Stimulated activated CD8-positive, alpha-beta memory T cell treated with anti-CD3 and anti-CD28 coated beads, Interleukin-7, amount 100 ng/mL, for 48 hours (primary cell): ENCODE measurements around the gene AFF3.
"Not testable (repeated sequence)": the region's sequence is repeated elsewhere in the genome, so short reads cannot be mapped to it uniquely, and the experiment has no call there.

Experiments used
- DNase-seq, 2 donors: peaks; one replicate each; pipeline ENCODE4 v3.0.0-alpha.2; 2020; ENCODE audit warnings: low read depth in 1 of 2; ENCODE audit errors: extremely low read depth in 1 of 2

AFF3 gene

DNA sequence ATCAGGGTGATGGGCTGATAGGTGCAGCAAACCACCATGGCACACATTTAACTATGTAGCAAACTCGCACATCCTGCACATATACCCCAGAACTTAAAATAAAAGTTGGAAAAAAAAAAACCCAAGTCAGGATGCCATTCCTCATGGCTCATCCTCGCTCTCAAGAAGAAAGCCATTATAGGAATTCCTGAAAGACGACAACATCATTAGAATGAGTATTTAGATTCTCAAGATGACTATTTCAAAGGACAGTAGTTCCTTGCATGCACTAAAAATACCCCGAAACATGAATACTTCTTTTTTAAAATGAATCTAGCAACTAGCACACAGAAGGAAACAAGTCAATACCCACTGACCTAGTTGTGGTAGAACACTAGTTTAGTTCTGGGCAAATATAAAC is 366.8 kb downstream of the AFF3 start:
- no peak for DNase-seq

DNA sequence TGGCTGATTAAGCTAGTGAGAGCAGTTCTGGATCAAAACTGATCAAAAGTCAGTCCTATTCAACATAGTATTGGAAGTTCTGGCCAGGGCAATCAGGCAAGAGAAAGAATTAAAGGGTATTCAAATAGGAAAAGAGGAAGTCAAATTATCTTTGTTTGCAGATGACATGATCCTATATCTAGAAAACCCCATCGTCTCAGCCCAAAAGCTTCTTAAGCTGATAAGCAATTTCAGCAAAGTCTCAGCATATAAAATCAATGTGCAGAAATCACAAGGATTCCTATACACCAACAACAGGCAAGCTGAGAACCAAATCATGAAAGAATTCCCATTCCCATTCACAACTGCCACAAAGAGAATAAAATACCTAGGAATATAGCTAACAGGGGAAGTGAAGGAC is 368.7 kb downstream of the AFF3 start:
- DNase-seq = not testable (repeated sequence)

DNA sequence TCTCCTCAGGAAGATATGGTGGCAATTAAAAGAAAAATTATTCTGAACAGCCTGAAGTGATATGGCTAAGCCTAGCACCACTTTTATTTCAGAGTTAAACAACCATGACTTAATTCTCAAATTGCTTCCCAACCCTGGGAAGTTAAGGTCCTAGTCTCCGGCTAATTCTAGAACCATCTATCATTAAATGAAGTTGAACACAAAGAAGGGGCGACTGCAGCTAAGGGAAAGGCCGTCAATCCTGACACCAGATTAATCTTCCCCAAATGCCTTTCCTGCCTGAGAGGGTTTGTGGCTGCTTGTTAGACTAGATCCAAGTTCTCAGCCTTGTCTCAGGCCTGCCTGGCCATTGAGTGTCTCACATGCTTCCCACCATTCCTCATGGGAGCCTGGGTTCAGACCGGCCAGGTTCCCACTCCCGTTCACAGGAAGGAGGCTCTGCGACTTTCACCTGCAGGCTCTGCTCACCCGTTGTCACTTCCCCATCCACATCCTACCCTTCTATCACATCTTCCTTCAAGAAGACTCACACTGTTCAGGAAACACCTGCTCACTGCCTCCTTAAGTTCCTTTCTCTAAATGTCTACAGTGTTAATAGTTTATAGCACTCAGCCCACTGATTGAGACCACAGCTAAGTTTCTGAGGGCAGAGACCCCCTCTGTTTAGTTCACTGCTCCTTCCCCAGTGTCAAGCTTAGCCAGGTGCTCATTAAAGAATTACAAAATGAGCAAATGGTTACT is 369.6 kb downstream of the AFF3 start:
- DNase-seq = no peak

DNA sequence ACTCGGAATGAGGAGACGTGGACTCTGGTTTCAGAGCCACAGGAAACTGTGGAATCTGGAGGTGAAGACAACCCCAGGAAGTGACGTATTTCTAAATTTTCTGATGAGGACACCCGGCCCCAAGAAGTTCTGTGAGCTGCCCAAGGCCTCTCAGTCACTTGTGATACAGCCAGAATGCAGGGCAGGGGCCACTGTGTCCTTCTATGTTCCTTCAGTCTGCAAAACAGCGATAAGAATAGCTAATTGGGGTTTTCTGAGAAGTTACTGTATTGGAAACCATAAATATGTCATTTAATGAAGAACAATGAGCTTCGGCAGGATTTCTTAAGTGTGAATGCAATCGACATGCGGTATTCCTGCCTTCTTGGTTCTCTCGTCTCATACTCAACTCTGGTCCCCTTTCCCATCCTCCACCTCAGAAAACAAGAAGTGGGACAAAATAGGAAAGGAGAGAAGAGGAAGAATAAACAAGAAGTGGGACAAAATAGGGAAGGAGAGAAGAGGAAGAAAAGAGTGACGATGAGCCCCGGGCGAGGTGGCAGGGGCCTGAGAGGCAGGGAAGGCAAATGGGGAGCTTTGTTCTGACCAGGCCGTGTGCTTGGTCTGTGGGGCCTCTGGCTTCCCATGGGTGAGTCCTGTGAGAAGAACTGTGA is 370.6 kb downstream of the AFF3 start:
- DNase-seq = no peak

DNA sequence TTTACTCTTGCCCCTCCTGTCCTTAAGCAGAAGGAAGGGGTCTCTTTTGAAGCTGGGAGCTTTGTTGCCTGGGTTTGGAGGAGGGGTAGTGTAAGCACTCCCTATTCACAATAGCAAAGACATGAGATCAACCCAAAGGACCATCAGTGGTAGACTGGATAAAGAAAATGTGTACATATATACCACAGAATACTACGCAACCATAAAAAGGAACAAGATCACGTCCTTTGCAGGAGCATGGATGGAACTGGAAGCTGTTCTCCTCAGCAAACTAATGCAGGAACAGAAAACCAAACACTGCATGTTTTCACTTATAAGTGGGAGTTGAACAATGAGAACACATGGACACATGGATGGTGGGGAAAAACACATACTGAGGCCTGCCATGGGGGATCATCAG is 371.5 kb downstream of the AFF3 start:
- DNase-seq = no peak

DNA sequence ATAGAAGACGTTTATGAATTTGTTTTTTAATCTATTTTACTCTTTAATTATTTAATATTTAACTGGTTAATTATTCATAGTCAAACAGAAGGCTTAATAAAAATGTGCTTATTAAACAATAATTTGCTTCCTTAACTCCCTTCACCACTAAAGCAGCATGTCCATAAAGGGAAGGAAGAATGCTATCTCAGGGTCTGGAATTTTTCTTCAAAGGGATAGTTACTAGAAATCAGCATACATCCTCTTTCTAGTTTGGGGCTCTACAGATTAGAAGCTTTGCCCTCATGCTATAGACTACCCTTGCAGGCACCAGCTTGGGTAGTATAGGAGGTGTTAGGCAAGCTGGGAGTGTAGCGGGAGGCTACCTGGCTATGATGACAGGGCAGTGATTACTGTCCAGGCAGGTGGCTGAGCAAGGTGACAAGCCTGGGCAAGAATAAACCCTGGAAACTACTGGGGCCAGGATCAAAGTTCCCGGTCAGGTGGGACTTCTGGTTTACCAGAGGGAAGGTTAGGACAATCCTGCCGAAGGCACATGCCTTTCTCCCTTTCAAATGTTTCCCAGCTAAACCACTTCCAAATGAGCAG is 376.6 kb downstream of the AFF3 start:
- DNase-seq = no peak

DNA sequence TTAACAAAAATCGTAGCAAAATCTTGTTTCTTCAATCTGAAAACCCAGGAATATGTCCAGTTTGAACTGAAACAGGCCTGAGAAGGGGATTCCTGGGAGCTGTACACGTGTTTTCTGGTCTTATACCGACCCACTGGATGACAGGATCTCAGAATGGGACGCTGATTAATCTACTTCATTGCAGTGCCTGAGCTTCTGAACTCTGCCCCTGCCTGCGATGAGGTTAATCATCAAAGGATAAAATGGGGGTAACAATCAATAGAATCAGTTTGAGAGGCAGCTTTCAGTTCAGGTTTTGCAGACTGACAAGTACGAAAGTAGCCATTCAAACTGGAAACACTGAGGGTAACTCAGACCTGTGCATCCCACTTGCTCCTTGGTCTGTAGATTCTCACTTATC is 378.6 kb downstream of the AFF3 start:
- DNase-seq = no peak

DNA sequence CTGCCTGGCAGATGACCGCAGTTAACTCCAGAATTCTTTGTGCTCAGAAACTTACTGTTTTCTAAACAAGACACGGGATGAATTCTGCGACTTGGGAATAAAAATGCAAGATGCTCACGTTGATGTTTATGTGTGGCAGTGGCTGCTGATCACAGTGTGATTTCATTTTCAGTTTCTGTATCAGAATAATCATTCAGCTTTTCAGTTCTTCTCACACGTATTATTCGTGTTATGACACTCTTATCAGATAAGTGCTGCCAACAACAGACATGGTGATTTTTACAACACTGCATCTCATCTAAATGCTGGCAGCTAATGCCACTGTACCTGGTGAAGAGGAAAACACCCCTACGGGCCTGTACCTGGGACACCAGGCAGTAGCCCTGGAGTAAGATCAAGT is 379.7 kb downstream of the AFF3 start:
- no peak for DNase-seq

DNA sequence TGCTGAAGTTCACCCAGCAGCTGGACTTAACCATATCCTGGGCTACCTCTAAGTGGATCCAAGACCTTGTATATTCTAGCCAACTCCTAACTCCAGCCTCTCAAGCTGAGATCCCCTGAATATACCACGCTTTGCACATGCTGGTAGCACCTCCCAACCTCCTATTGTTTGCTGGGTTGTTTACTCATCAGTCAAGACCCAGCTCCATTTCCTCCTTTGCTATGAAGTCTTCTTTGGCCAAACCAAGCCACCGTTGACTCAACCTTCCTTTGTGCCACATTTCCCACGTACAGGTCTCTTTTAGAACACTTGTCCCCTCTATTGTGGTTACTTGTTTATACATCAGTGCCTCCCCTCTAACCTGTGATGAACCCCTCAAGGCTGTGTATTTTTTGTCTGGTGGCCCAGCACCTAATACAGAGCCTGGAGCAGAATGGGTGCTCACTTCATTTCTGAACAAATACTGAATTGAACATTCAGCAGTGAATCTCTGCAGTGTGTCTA is 384.7 kb downstream of the AFF3 start:
- no peak for DNase-seq

DNA sequence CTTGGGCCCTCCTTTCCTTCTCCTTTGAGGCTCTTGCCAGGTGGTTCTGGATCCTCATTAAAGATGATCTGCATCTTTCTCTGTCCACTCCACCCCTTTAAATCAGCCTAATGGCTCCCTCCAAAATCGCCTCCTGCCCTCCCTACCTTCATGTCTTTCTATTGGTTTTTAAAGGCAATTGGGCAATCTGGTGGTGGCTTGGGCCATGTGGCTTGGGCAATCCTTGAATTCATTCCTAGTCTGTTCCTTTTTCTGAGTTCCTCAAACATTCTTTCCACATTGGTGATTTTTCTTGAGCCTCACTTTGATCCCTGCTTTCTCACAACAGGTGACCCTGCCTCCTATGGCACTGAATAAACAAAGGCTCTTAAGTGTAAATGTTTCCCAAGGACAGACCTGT is 386.3 kb downstream of the AFF3 start:
- DNase-seq = no peak

DNA sequence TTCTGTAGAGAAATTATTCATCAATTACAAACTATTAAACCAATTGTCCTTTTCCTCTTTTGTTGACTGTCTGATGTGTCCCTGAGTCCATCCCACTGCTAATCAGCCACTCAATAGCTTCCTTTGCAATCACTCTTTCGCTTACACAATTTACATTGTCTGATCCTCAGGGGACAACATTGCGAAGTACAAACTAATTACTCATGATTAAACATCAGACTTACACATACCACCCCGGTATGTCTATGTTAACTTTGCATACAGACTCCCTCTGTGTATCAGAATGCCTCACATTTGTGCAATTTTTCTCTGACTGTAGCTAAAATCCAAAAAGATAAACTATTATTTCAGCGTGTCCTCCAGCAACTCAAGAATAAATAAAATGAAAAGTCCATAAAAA is 388.2 kb downstream of the AFF3 start:
- no peak for DNase-seq

DNA sequence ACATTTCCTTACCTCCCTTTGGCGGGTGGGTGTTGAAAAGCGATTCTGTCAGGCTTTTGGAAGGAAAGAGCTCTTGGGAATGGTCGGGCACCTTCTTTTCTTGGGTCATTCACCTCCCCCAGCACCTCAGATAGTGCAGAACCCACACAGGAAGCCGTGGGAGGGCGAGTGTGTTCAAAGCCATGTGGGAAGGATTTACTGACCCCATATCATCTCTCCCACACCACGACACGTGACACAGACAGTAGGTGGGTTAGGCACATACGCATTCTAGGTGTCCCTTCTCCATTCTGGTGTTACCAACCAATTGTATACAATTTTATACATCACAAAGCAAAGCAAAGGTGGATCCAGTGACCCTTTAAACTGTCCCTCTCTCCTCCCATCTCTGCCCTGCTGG is 388.9 kb downstream of the AFF3 start:
- DNase-seq = no peak

DNA sequence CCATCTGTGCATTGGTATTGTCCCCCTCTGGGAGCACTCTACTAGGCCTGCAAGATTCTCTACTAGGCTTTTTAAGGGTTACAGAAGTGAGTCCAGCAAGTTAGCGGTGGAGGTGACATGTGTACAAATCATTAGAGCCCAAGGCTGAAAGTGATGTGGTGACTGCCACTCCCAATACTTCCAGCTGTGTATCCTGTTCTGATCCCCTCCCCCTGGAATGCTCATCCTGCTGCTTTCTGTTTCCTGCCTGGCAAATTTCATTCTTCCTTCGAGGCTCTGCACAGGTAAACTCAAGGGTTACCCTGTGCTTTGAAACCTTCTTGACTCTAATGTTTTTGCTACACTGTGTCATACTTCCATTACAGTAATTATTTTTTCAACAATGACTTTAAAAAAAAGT is 394.0 kb downstream of the AFF3 start:
- DNase-seq = no peak

DNA sequence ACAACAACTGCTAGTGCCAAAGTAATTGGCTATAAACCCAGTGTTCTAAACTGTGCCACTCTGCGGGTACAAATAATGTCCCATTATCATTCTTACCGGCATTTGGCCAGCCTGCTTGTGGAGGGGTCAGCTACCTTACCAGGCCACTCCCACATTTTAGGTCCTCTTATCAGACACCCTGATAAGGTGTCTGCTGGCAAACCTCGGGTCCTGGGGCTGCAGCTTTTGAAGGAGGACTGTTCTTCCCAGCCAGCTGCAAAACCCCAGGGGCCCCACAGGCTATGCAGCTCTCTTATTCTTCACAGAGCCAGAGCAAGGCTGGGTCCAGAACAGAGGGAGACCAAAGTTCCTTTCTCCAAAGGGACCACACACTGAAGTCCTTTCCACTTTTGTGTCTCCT is 394.5 kb downstream of the AFF3 start:
- DNase-seq = no peak

DNA sequence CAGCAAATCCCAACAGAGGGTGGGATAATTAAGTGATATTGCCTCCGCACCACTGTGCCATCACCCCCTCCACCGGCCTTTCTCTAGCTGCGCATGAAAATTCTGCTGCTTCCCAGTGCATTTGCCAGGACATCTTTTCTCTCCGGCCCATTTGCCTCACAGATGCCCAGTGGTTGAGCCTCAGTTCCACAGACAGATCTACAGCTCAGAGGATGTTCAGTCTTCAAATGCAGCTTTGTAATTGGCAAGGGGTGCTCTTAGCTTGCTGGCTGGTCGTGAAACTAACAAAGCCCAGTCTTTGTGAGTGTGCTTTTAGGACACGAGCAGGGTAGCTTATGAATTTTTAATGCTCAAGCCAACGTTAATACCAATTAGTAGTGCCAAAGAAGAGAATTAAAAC is 399.2 kb downstream of the AFF3 start:
- DNase-seq = no peak

DNA sequence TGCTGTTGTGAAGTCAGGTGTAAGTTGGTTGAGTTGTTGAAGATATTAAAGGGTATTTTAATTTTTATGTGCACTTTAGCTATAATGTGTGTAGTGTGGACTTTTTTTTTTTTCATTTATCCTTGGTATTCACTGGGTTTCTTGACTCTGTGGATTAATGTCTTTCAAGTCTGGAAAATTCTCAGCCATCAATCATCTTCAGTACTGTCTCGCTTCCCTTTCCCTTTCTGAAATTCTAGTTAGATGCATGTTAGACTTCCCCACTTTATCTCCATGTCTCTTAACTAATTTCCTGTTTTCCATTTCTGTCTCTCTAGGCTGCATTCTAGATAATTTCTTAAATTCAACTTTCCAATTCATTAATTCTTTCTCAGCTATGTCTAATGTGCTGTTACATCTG is 404.9 kb downstream of the AFF3 start:
- DNase-seq = no peak

DNA sequence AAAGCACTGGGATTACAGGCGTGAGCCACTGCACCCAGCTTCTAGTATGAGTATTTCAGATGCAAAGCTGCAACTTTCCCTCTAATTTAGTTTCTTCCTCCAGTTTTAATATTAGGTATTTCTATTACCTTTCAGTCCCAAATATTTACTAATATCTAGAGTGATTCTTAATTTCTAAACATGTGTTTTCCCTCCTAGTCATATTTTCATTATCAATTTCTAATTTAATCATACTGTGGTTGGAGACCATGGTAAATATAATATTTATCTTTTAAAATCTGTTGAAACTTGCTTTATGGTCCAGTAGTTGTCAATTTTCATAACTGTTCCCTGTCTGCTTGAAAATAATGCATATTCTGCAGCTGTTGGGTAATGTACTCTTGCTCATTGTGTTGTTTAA is 406.6 kb downstream of the AFF3 start:
- DNase-seq = no peak

DNA sequence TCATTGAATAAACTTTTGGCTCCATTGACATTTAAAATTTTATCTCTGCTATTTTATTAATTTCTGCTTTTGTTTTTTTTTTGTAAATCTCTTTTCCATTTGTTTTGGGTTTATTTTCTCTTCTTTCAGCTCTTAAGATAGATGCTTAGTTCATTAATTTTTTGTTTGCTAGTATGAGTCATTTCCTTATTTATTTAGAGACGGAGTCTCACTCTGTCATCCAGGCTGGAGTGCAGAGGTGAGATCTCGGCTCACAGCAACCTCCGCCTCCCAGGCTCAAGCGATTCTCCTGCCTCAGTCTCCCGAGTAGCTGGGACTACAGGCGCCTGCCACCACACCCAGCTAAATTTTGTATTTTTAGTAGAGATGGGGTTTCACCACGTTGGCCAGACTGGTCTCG is 407.1 kb downstream of the AFF3 start:
- not testable (repeated sequence) for DNase-seq

DNA sequence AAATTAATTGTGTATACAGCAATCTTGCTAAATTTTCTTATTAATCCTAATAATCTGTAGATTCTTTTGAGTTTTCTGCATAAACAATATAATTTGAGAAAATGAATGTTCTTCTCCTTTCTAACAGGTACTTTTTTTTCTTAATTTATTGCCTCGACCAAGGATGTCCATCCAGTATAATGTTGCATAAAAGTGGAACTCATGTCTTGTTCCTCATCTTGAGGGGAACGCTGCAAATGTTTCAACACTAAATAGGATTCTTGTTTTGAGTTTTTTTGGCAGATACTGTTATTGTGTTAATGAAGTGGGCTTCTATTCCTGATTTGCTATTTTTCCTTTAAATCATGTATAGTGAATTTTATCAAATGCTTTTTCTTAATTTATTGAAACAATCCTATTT is 408.2 kb downstream of the AFF3 start:
- DNase-seq = no peak

DNA sequence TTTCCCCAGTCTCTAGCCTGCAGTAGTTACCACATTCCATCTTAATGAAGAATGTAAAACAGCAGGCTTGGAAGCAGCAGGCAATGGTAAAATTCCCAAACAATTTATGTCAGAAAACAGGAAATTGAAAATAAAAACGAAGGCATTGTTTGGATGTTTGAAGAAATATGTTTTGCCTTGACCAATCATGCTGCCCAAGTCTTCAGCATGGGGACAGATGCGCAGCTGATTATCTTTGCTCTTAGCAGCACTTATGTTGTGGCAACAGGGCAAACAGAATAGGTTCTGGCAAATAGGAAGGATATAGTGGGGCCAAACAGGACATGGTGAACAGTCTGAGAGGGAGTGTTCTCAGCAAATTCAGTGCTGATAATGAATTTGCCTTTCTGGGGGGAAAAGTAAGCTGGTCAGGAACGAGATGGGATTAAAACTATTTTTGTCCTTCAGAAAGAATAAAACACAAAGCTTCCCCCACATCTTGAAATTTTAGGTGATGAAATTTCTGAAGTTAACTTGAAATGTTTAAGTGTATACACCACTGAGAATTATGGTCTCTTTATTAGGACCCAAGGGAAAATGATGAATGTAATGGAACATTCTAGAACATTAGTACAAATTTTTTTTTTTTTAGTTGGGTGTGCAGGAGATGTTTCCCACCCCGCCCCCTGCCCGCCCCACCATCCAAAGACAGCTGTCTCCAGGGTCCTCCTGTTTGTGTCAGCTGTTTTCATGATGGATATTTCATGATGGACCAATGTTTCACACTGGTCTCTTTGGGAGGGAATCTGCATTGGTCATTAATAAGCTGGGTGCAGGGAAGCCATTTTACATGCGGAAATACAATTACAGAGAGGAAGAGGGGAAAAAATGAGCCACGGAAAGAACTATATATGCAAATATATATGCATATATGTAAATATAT is 413.0 kb downstream of the AFF3 start:
- DNase-seq = no peak

DNA sequence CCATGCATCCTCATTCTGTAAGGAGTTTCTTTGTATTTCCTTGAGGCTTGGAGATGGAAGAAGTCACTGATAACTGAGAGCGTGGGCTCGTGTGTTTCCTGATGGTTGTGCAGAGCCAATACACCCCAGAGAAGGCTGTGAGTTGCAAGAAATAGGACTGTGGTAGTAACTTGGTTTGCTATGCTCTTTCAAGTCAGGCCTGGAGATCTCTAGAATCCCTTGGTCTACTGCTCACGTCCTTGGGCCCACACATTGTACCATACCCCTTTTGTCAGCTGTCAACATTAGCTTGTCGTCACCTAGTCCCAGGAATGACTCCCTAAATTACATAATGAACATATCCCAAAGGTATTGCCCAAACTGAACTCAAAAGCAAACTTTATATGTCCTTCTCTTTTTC is 414.2 kb downstream of the AFF3 start:
- DNase-seq = no peak
